ENCODE results near the gene LRRC42. TPM values are rescaled to one million over a fixed set of nuclear protein-coding genes. Genes with fewer than 3 reads are reported as not detected.

LRRC42 gene
- total RNA-seq, 2 donors from 2014 or later, result 46.0 to 55.1 TPM

GRCh38 chr1:53930932-53931331 lies 15.2 kb upstream of the LRRC42 start:
- DNase-seq, result no peak
- H3K4me3 ChIP-seq (ENCODE audit: low read length), result no peak overlapping the region
- WGBS, 2 experiments (ENCODE audit: insufficient coverage in 1 of 2, insufficient read length in 1 of 2), result 100% methylated on average over 1 to 3 of the region's 3 CpGs
- TF ChIP-seq, protein P1, sequence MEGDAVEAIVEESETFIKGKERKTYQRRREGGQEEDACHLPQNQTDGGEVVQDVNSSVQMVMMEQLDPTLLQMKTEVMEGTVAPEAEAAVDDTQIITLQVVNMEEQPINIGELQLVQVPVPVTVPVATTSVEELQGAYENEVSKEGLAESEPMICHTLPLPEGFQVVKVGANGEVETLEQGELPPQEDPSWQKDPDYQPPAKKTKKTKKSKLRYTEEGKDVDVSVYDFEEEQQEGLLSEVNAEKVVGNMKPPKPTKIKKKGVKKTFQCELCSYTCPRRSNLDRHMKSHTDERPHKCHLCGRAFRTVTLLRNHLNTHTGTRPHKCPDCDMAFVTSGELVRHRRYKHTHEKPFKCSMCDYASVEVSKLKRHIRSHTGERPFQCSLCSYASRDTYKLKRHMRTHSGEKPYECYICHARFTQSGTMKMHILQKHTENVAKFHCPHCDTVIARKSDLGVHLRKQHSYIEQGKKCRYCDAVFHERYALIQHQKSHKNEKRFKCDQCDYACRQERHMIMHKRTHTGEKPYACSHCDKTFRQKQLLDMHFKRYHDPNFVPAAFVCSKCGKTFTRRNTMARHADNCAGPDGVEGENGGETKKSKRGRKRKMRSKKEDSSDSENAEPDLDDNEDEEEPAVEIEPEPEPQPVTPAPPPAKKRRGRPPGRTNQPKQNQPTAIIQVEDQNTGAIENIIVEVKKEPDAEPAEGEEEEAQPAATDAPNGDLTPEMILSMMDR (conservative IDR thresholded peaks at IDR 0.05), result no peak
- peaks cover 43% of the 10 kb centered on the region for H3K36me3 ChIP-seq (ENCODE audit: control insufficient read depth, insufficient read depth, low read length)
- Mint-ChIP-seq H3K36me3 (ENCODE audit: low read depth) (peaks cover 55% of the 10 kb centered on the region), H3K27ac (no peak overlapping the region), H3K9me3 (peaks cover 33% of the 10 kb centered on the region), H3K4me3 (no peak overlapping the region), H3K4me1 (peaks cover 10% of the 10 kb centered on the region), H3K27me3 (ENCODE audit: insufficient read depth) (no peaks in the 10 kb centered on the region)
- no peaks in the 10 kb centered on the region for H3K27me3 ChIP-seq (ENCODE audit: control insufficient read depth, insufficient read depth, low read length, poor library complexity, severe bottlenecking)
- peaks cover 9% of the 10 kb centered on the region for H3K4me1 ChIP-seq (ENCODE audit: control insufficient read depth, insufficient read depth, low read length)
- H3K9ac ChIP-seq (ENCODE audit: extremely low read depth, low read length, poor library complexity, severe bottlenecking), result no peak overlapping the region
- H3K27ac ChIP-seq (ENCODE audit: low read depth, low read length), result no peak overlapping the region
- H3K9me3 ChIP-seq (ENCODE audit: control insufficient read depth, low read length), result peaks cover 40% of the 10 kb centered on the region

- Histone ChIP-seq H3K4me1 (ENCODE audit: control insufficient read depth, insufficient read depth, low read length) (peaks cover 9% of the 10 kb centered on the region), H3K4me3 (ENCODE audit: low read length) (no peak overlapping the region), H3K9me3 (ENCODE audit: control insufficient read depth, low read length) (peaks cover 40% of the 10 kb centered on the region), H3K36me3 (ENCODE audit: control insufficient read depth, insufficient read depth, low read length) (peaks cover 41% of the 10 kb centered on the region), H3K27ac (ENCODE audit: low read depth, low read length) (no peak overlapping the region), H3K9ac (ENCODE audit: extremely low read depth, low read length, poor library complexity, severe bottlenecking) (no peak overlapping the region), H3K27me3 (ENCODE audit: control insufficient read depth, insufficient read depth, low read length, poor library complexity, severe bottlenecking) (no peaks in the 10 kb centered on the region)
- WGBS, 2 experiments (ENCODE audit: insufficient coverage in 1 of 2, insufficient read length in 1 of 2), result 90 to 96% methylated on average over 2 of the region's 2 CpGs
- TF ChIP-seq, protein P1 (conservative IDR thresholded peaks at IDR 0.05), result no peak
- Mint-ChIP-seq H3K4me1 (peaks cover 10% of the 10 kb centered on the region), H3K36me3 (ENCODE audit: low read depth) (peaks cover 53% of the 10 kb centered on the region), H3K4me3 (no peak overlapping the region), H3K27ac (no peak overlapping the region), H3K9me3 (peaks cover 33% of the 10 kb centered on the region), H3K27me3 (ENCODE audit: insufficient read depth) (no peaks in the 10 kb centered on the region)
- DNase-seq, result no peak
Measured at GRCh38 chr1:53931523-53931922, 14.6 kb upstream of the LRRC42 start.

- H3K9me3 Mint-ChIP-seq, result peaks cover 33% of the 10 kb centered on the region
- no peak overlapping the region for H3K27ac Mint-ChIP-seq
- no peak overlapping the region for H3K27ac ChIP-seq (ENCODE audit: low read depth, low read length)
- no peak overlapping the region for H3K4me3 Mint-ChIP-seq
- no peak overlapping the region for H3K4me3 ChIP-seq (ENCODE audit: low read length)
- peaks cover 52% of the 10 kb centered on the region for H3K36me3 Mint-ChIP-seq (ENCODE audit: low read depth)
- WGBS, 2 experiments (ENCODE audit: insufficient coverage in 1 of 2, insufficient read length in 1 of 2), result 100% methylated on average over 1 of the region's 1 CpG; no CpG with 5 or more reads in 1 of the 2 experiments
- peaks cover 40% of the 10 kb centered on the region for H3K9me3 ChIP-seq (ENCODE audit: control insufficient read depth, low read length)
- peaks cover 43% of the 10 kb centered on the region for H3K36me3 ChIP-seq (ENCODE audit: control insufficient read depth, insufficient read depth, low read length)
- H3K27me3 ChIP-seq (ENCODE audit: control insufficient read depth, insufficient read depth, low read length, poor library complexity, severe bottlenecking), result no peaks in the 10 kb centered on the region
- peaks cover 5% of the 10 kb centered on the region for H3K4me1 Mint-ChIP-seq
- peaks cover 5% of the 10 kb centered on the region for H3K4me1 ChIP-seq (ENCODE audit: control insufficient read depth, insufficient read depth, low read length)
- H3K9ac ChIP-seq (ENCODE audit: extremely low read depth, low read length, poor library complexity, severe bottlenecking), result no peak overlapping the region
- TF ChIP-seq, protein P1 (conservative IDR thresholded peaks at IDR 0.05), result no peak
- H3K27me3 Mint-ChIP-seq (ENCODE audit: insufficient read depth), result no peaks in the 10 kb centered on the region
- no peak for DNase-seq
Measured at GRCh38 chr1:53934170-53934765, 11.9 kb upstream of the LRRC42 start.
